Measurements from ENCODE around the gene ATP6V1B1. TPM values are rescaled to one million over a fixed set of nuclear protein-coding genes. Genes with fewer than 3 reads are reported as not detected.

ATP6V1B1 gene
- polyA plus RNA-seq, 3 donors = 52.2 to 78.1 (median 70.7) TPM

GRCh38 chr2:70979626-70980025, 43.9 kb downstream of the ATP6V1B1 start:
- no peak for DNase-seq (ENCODE audit: extremely low read depth in 1 of 11, low read depth in 9 of 11, low spot score in 4 of 11)

GRCh38 chr2:70981421-70981820, 45.7 kb downstream of the ATP6V1B1 start:
- no peak for DNase-seq (ENCODE audit: extremely low read depth in 1 of 11, low read depth in 9 of 11, low spot score in 4 of 11)

GRCh38 chr2:70981866-70982810, 46.4 kb downstream of the ATP6V1B1 start:
- no peak for DNase-seq (ENCODE audit: extremely low read depth in 1 of 11, low read depth in 9 of 11, low spot score in 4 of 11)

DNA sequence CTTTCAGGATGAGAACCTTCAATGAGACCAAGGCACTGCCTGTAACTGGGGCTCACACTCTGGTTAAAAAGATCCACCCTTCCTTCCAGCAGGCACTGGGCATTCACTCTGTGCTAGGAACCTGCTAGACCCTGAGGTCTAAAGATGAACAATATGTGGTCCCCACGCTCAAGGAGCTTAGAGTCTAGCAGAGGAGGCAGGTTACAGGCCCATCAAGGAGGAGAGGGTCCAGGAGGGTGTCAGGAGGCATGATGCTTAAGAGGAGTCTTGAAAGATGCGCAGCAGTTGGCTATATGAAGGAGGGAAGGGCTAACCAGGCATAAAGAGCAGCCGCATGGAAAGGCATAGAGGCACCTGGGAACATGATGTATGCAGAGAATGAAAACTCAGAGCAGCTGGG, 47.3 kb downstream of the ATP6V1B1 start:
- DNase-seq (ENCODE audit: extremely low read depth in 1 of 11, low read depth in 9 of 11, low spot score in 4 of 11) = no peak

GRCh38 chr2:70983506-70984227, 48.0 kb downstream of the ATP6V1B1 start:
- no peak for DNase-seq (ENCODE audit: extremely low read depth in 1 of 11, low read depth in 9 of 11, low spot score in 4 of 11)

- DNase-seq (ENCODE audit: extremely low read depth in 1 of 11, low read depth in 9 of 11, low spot score in 4 of 11) = no peak
Measured at GRCh38 chr2:70984228-70984575, 48.5 kb downstream of the ATP6V1B1 start.

DNA sequence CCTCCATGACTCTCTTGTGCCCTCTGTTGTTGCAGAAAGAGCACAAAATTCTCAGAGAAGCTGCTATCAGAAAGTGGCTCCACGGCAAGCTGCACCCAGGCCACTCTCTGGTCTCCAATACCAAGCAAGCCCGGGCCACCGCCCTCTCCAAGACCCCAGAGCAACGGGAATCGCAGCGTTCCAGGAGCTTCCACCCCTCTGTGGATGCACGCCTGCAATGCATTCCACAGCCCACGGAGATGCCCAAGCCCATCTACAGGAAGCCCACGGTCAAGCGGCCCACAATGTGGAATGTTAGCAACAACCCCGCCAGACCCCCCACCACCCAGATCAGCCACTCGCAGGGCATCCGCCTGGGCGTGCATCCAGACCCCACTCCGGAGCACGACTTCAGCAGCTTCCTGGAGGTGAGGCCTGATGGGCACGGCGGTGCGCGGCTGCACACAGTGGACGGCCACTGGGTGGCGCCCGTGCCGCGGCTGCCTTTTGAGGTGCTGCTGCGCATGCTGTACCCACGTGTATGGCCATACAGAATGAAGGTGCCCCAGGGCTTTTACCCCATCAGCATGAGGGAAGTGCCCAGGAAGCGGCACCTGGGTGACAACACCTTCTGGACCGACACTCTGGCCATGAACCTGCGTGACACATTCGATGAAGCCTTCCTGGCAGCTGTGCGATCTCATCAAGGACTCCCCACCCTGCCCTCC, 49.0 kb downstream of the ATP6V1B1 start:
- no peak for DNase-seq (ENCODE audit: extremely low read depth in 1 of 11, low read depth in 9 of 11, low spot score in 4 of 11)

- no peak for DNase-seq (ENCODE audit: extremely low read depth in 1 of 11, low read depth in 9 of 11, low spot score in 4 of 11)
Measured at GRCh38 chr2:70985283-70985688, 49.6 kb downstream of the ATP6V1B1 start.

- DNase-seq (ENCODE audit: extremely low read depth in 1 of 11, low read depth in 9 of 11, low spot score in 4 of 11) = no peak
Measured at GRCh38 chr2:70985956-70986355, 50.3 kb downstream of the ATP6V1B1 start.

DNA sequence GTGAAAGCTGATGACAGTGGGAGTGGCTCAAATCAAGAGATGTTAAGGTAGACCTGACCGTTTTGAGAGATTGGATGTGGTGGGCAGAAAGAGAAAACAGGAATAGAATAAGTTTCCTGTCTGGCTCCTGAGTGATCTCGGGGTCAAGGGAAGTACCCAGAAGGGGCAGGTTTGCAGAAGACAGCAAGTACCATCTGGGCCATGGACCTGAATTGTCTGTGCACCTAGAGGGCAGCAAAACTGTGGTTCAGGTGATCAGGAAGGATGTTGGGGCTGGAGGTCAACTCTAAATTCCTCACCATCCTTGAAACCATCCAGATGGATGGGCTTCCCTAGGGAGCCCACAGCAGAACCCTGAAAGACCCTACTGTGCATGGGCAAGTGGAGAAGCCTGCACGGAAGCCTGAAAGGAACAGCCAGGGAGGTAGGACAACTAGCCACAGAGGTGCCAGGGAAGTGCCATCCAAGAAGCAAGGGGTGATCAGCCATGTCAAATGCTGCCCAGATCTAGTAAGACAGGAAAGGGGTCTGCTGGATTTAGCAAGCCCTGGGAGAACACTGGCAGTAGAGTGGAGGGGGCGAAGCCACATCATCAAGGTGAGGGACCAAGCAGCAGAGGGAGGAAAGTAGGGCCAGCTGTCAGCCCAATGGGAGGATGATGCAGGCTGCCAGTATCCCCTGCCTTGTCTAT, 50.9 kb downstream of the ATP6V1B1 start:
- DNase-seq (ENCODE audit: extremely low read depth in 1 of 11, low read depth in 9 of 11, low spot score in 4 of 11) = no peak

DNA sequence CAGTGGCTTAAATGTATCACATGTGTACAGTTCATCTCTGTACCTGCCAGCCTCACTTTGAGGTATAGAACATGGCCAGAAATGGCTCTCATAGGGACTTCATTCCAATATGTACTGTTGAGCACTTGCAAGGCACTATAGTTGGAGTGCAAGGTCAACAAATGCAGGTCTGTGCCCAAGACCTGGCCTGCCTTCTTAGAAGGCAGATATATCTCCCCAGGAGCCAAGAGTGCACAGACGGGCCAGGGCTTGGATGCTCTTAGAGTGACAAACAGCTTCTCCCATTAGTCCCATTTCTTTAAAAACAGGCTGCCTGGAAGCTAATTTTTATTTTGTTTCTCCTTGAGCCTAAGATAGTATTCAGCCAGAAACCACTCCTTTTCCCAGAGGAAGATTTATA, 51.7 kb downstream of the ATP6V1B1 start:
- no peak for DNase-seq (ENCODE audit: extremely low read depth in 1 of 11, low read depth in 9 of 11, low spot score in 4 of 11)

DNA sequence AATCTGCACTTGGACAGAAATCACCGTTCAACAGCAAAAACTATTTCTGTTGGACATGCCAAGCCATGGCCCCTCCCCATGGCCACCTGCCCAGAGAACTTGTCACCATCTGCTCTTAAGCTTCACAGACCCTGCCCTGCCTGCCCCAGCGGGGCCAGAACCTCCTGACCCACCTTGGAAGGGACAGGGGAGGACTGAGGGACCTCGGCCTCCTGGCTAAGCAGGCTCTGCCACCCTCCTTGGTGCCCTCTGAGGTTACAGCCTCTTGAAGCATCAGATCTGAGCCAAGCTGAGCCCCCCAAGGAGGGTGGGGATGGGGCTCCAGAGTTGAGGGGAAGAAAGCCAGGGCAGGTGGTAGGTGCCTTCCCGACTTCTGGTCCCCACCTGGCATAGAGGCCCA, 52.5 kb downstream of the ATP6V1B1 start:
- DNase-seq (ENCODE audit: extremely low read depth in 1 of 11, low read depth in 9 of 11, low spot score in 4 of 11) = no peak

GRCh38 chr2:70988726-70989648, 53.3 kb downstream of the ATP6V1B1 start:
- DNase-seq (ENCODE audit: extremely low read depth in 1 of 11, low read depth in 9 of 11, low spot score in 4 of 11) = no peak

DNA sequence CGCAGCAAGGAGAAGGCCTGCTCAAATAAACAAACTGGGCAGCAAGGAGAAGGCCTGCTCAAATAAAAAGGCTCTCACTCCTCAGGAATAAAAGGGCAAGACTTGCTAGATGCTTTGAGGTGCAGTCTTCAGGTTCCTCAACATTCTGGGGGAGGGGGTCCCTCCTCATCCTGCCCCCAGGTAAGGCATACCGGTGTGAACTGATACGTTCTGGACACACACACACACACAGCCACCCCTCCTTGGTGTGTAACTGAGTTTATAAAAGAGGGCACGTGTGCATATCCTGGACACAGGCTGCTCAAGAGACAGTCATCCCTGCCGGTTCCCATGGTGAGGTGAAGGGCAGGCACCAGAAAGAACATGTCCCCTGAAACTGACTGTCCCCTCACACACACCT, 54.5 kb downstream of the ATP6V1B1 start:
- DNase-seq (ENCODE audit: extremely low read depth in 1 of 11, low read depth in 9 of 11, low spot score in 4 of 11) = no peak

GRCh38 chr2:70991142-70991541, 55.4 kb downstream of the ATP6V1B1 start:
- DNase-seq (ENCODE audit: extremely low read depth in 1 of 11, low read depth in 9 of 11, low spot score in 4 of 11) = no peak

DNA sequence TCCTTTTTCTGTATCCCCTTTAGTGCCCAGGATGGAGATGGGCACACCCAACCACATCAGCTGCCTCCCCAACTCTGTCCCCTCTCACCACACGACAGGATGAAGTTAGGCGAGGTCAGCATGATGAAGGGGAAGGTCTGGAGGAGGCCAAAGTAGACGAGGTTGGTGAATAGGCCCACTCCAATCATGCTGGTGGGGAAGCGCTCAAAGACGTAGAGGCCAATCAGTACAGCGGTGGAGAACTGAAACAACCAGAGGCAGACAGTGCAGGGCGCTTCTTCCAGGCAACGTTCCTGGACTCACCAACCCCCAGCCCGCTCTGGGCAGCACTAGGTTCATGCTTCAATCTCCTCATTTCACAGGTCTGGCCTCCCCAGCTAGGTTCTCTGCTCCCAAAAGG, 56.0 kb downstream of the ATP6V1B1 start:
- DNase-seq (ENCODE audit: extremely low read depth in 1 of 11, low read depth in 9 of 11, low spot score in 4 of 11) = no peak

DNA sequence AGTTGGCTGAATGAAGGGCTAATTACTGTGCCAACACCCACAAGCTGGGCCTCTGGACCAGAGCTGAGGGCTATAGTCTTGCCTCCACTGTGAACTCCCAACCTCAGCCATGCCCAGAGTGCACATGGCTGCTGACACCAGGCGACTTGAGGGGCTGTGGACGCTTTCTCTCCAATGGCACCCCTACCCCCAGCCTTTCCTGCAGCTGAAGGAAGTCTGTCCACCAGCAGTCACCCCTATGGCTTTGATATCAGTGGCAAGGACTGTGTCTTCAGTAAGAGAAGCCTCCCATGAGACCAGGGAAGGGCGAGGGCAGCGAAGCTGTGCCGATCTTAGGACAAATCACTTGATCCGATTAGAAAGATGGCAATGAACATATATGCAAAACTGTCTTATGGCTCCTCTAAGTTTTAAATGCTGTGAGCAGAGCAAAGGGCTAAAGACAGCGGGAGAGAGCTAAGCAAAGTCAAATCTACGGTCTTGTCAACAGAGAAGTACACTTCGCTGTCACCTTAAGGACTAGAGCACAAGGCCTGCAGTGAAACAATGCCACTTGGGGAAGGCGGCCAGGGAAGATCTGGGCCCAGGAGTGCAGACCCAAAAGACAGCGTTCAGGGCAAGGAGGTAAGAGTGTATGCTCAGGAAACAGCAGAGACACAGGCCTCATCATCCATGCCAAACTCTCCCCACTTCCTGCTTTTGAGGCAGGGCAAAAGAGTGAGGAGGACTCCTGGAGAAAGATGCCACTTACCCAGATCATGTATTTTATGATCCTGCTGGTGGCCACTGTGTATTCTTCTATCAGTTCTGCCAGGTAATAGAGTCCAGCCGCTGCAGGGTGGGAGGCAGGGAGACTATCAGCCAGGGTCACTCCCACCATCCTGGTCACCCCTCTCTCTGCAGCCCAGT, 57.5 kb downstream of the ATP6V1B1 start:
- DNase-seq (ENCODE audit: extremely low read depth in 1 of 11, low read depth in 9 of 11, low spot score in 4 of 11) = no peak
